Choroid plexus epithelial cell (primary cell): ENCODE data around the gene ADCYAP1R1.

Experiments used
- DNase-seq: peaks from one replicate; pipeline ENCODE4 v3.0.0-alpha.2; 2010; ENCODE audit warnings: low read depth
- H3K4me3 ChIP-seq: 2 replicates; pipeline ENCODE4 v1.5.1; 2011; ENCODE audit warnings: low read depth, mild to moderate bottlenecking, control low read depth, low read length, moderate library complexity
- TF ChIP-seq, protein P1 (sequence below): conservative IDR thresholded peaks from 2 replicates; pipeline ENCODE4 v1.5.1; 2011; ENCODE audit warnings: low read depth, mild to moderate bottlenecking, control low read depth, inconsistent platforms, low read length, moderate library complexity

ADCYAP1R1 gene

GRCh38 chr7:31051598-31052486 is at the start of gene ADCYAP1R1:
Gene ADCYAP1R1 (plus strand): TSS chr7:31052308. CDS start chr7:31063265, 10,957 bp downstream.
- DNase-seq = no peak
- no peak within 1 kb of the TSS for H3K4me3 ChIP-seq
- TF ChIP-seq, protein P1, sequence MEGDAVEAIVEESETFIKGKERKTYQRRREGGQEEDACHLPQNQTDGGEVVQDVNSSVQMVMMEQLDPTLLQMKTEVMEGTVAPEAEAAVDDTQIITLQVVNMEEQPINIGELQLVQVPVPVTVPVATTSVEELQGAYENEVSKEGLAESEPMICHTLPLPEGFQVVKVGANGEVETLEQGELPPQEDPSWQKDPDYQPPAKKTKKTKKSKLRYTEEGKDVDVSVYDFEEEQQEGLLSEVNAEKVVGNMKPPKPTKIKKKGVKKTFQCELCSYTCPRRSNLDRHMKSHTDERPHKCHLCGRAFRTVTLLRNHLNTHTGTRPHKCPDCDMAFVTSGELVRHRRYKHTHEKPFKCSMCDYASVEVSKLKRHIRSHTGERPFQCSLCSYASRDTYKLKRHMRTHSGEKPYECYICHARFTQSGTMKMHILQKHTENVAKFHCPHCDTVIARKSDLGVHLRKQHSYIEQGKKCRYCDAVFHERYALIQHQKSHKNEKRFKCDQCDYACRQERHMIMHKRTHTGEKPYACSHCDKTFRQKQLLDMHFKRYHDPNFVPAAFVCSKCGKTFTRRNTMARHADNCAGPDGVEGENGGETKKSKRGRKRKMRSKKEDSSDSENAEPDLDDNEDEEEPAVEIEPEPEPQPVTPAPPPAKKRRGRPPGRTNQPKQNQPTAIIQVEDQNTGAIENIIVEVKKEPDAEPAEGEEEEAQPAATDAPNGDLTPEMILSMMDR = no peak

- DNase-seq = no peak
- TF ChIP-seq, protein P1 = no peak
- H3K4me3 ChIP-seq = no peak overlapping the region
Measured at GRCh38 chr7:31003097-31003496, 49.0 kb upstream of the ADCYAP1R1 start.

- TF ChIP-seq, protein P1 = no peak
- DNase-seq = no peak
- H3K4me3 ChIP-seq = no peak overlapping the region
Measured at GRCh38 chr7:31003721-31004120, 48.4 kb upstream of the ADCYAP1R1 start.

- H3K4me3 ChIP-seq = no peak overlapping the region
- TF ChIP-seq, protein P1 = no peak
- no peak for DNase-seq
Measured at GRCh38 chr7:31004393-31004792, 47.7 kb upstream of the ADCYAP1R1 start.

- H3K4me3 ChIP-seq = no peak overlapping the region
- TF ChIP-seq, protein P1 = no peak
- no peak for DNase-seq
Measured at GRCh38 chr7:31006857-31007256, 45.3 kb upstream of the ADCYAP1R1 start.

DNA sequence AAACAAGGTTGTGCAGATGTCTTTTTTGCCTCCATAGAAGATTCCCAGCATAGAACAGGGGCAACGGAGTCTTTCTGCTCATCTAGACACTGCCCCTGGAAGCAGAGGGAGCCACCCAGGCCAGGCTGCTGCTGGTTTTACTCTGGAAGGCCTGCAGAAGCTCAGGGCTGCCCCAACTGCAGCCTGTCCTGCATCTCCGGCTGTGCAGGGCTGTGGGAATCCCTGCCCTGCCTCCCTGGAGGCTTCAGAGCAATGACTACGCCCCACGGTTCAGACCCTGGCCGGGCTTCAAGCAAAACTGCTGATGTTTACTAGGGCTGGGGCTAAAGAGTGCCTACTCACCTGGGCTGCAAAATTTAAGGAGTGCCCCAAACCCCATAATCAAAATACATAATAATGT is 44.5 kb upstream of the ADCYAP1R1 start:
- TF ChIP-seq, protein P1 = no peak
- no peak overlapping the region for H3K4me3 ChIP-seq
- DNase-seq = no peak

DNA sequence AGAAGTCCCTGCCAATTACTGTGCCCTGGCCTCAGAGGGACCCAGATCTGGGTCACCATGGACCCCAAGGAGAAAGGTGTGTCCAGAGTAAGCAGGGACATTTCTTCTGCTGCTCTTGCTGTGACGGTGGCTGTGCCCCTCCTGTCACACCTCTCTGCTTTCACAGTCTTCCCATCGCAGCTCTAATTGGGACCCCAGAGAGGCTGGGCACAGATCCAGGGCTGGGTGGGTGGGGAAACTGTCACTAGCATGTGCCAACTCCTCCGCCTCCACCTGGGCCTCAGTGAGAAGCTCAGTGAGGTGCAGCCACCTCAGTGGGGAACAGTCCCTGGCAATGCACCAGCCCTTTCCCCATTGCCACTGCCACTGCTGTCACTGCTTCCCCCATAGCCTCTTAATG is 37.3 kb upstream of the ADCYAP1R1 start:
- DNase-seq = no peak
- TF ChIP-seq, protein P1 = no peak
- H3K4me3 ChIP-seq = no peak overlapping the region
